Stomach (tissue), 4 donors: Measurements from ENCODE around the gene REPS1.

Experiments used
- EP300 ChIP-seq: sonication (generic); formaldehyde crosslinking; IDR thresholded peaks from one replicate; pipeline ENCODE4 v1.6.1; 2017; ENCODE audit warnings: antibody characterized with exemption
- POLR2A ChIP-seq, 4 donors: fragments of 450-650 bp; IDR thresholded peaks; one replicate each; pipeline ENCODE4 v1.6.1; 2016; ENCODE audit warnings: antibody characterized with exemption in 4 of 4, control low read depth in 2 of 4, mild to moderate bottlenecking in 1 of 4, moderate library complexity in 1 of 4
- POLR2AphosphoS5 ChIP-seq, 3 donors: sonication (generic); formaldehyde crosslinking; IDR thresholded peaks; one replicate each; pipeline ENCODE4 v1.6.1; 2016; ENCODE audit warnings: antibody characterized with exemption in 3 of 3
- TF ChIP-seq, protein P1 (sequence below), 7 experiments: fragments of 450-650 bp in 4 of 7; fragments of 200-600 bp in 3 of 7; sonication (generic) in 3 of 7; IDR thresholded peaks; one replicate each; pipeline ENCODE4 v1.5.1; 2016 to 2019; ENCODE audit warnings: antibody characterized with exemption in 7 of 7, control low read depth in 2 of 7, mild to moderate bottlenecking in 1 of 7

- TF ChIP-seq, protein P1, sequence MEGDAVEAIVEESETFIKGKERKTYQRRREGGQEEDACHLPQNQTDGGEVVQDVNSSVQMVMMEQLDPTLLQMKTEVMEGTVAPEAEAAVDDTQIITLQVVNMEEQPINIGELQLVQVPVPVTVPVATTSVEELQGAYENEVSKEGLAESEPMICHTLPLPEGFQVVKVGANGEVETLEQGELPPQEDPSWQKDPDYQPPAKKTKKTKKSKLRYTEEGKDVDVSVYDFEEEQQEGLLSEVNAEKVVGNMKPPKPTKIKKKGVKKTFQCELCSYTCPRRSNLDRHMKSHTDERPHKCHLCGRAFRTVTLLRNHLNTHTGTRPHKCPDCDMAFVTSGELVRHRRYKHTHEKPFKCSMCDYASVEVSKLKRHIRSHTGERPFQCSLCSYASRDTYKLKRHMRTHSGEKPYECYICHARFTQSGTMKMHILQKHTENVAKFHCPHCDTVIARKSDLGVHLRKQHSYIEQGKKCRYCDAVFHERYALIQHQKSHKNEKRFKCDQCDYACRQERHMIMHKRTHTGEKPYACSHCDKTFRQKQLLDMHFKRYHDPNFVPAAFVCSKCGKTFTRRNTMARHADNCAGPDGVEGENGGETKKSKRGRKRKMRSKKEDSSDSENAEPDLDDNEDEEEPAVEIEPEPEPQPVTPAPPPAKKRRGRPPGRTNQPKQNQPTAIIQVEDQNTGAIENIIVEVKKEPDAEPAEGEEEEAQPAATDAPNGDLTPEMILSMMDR (IDR thresholded peaks at IDR 0.05): no peak
- TF ChIP-seq POLR2A (IDR thresholded peaks at IDR 0.05): no peak
- no peak for TF ChIP-seq POLR2AphosphoS5 (IDR thresholded peaks at IDR 0.05)
- TF ChIP-seq EP300: no peak
Measured at GRCh38 chr6:138856654-138857053, 131.4 kb downstream of the REPS1 start.
